NCI-H345 (cell line): Measurements from ENCODE around the gene PCSK1.

Experiments
- DNase-seq: peaks from one replicate; lab custom pipeline; 2025; lab: John Stamatoyannopoulos, UW

Gene PCSK1

DNA sequence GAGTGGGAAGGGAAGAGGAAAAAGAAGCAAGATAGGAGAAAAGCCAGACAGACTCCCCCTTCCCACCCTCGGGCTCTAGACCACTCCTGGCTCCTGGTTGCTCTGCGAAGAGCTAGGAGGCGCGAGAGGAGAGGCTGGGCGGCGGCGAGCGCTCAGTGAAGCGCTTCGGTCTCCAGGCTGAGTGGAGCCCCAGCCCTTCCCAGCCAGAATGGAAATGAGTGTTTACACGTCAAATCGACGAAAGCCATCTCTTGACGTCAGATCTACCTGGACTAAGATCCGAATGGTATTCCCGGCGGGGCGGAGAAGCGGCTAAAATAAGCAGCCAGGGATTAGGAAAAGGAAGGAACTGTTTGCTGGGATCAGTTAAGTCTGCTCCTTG lies at the start of gene PCSK1:
Gene PCSK1 (minus strand): TSS at position 183 of the 382 bp plus-strand sequence. CDS start 206 bp downstream, outside the sequence.
- peak; percentile 91 for DNase-seq

GRCh38 chr5:96481867-96482266 lies 48.8 kb upstream of the PCSK1 start:
- DNase-seq = no peak

GRCh38 chr5:96481009-96481786 lies 48.1 kb upstream of the PCSK1 start:
- DNase-seq = no peak

DNA sequence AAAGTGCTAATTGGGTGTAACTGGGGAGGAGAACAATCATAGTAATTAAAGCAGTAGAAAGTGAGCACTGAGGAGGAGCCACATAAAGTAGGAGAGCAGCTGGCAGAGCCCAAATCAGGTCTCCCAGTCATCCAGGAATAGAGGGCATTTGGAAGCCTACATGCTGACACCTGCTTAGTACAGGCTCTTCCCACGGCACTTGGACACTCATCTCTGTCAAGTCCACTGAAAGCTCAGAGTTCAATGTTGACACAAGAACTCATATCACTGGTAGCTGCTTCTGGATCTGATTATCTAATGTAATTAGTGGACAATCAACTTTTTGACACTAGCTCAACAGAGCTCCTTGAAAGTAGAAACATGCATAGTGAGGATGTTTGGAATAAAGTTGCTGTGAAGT lies 45.9 kb upstream of the PCSK1 start:
- no peak for DNase-seq

DNA sequence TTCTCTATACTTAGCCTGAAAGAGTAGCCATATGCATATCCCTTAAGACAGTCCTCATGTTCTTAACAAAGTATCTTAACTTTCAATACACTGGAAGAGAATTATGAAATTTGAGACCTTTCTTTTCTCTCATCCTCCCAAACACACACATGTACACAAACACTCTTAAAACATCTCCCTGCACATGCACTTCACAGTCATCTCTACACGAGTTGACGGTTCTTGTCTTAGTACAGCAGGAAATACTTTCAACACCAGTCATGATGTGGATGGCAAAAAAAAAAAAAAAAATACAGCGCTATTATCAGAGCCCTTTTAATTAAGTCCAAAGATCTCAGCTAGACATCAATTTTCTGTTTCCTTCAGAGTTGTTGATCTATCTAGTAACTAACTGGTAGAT lies 43.6 kb upstream of the PCSK1 start:
- DNase-seq = no peak

GRCh38 chr5:96474073-96474472 lies 41.0 kb upstream of the PCSK1 start:
- DNase-seq = no peak

DNA sequence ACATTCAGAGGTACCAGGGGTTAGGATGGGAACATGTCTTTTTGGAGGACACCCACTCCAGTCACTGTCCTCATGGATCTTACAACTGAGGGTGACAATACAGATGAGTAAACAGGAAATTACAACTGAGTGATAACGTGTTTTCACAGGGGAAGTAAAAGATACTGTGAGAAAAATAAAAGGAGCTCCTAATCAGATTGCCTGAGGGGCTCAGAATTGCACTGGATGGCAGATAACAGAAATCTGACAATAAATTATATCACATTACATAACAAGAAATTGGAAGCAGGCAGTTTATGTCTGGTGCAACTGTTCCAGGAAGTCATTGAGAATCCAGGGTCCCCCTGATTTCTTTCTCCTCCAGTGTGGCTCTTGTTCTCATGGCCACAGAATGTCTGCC lies 40.1 kb upstream of the PCSK1 start:
- no peak for DNase-seq

DNA sequence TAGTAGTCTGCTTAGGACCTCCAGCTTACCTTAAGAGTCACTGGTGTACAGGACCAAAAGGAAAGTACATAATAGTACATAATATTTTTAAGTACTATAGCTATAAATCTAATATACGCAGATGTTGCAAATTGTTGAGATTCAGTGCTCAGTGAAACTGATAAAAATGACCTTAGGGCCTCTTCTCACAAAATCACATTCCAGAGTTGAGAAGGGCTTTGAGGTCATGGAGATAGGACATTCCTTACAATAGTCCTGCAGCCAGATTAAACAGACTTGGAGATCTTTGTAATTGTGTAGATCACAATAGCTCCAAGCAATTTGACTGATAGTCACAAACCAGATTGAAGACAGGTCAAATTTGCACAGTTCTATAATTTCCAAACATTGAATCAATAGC lies 37.7 kb upstream of the PCSK1 start:
- DNase-seq = no peak

DNA sequence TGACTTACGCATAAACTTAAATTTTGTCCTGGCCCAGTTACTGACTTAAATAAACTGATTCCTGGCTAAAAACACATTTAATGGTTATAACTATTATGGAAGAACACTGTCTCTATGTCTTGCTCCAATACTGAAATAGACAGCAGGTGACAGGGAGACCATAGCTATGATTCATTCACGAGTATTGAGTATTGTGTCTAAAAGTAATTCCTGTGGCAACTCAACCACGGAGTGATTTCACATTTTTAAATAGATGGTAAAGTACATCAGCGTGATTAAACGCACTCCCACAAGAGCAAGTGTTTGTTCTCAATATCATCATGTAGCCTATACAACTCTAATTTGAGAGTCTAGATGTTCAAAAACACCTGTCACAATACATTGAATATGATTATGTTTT lies 35.9 kb upstream of the PCSK1 start:
- DNase-seq = no peak

DNA sequence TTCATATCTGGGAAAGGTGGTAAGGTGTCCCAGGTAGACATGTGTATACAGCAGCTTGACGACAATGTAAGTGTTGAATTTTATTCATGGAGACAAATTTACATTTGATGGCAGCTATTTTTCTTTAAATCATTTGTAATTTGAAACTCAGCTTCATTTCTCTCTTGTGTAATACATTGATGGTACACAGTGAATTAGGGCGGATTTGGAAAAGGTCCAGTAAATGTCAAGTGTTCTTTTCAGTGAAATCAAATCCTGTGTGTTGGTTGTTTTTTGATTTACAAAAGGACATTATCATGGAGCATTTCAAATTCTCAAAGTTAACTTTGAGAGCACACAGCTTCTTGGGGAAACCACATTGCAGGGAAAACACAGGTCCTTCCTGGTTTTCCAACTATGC lies 30.0 kb upstream of the PCSK1 start:
- DNase-seq = peak; percentile 78

GRCh38 chr5:96459313-96460121 lies 26.5 kb upstream of the PCSK1 start:
- DNase-seq = peak; percentile 19

GRCh38 chr5:96458176-96458575 lies 25.1 kb upstream of the PCSK1 start:
- DNase-seq = no peak

- DNase-seq = no peak
These were observed 22.7 kb upstream of the PCSK1 start for GRCh38 chr5:96455789-96456188.

DNA sequence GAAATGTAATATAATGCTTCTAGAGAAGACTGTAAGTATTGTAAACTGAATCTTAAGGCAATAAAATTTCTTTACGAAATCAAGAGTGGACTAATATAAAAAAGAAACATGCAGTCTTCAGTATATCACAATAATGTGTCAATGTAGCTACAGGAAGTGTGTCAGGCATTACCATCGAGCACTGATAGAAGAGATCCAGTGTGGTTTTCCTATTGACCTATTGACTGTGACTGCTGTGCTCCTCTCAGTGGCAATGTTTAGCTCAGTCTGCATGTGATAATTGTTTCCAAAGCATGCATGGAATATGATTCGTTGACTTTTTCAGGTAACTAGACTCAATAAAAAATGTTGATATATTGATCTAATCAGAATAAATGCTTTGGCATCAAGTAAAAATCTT lies 20.3 kb upstream of the PCSK1 start:
- DNase-seq = no peak

DNA sequence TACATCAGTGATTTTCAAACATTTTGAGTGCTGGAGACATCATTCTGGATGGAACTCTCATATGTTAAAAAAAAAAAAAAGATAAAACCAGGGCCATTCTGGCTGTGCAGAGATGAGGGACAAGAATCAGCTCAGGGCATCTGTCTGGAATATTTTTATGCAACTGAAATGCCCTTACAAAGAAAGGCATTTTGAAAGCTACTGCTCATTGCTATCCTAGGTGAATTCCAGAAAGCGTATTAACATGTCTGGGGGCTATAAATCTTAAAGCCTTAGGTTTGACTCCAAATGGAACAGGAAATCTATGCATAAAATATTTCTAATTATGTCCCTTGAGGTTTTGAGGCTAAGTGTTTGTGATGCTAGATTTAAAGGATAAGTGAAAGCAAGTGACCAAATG lies 14.9 kb upstream of the PCSK1 start:
- DNase-seq = no peak

DNA sequence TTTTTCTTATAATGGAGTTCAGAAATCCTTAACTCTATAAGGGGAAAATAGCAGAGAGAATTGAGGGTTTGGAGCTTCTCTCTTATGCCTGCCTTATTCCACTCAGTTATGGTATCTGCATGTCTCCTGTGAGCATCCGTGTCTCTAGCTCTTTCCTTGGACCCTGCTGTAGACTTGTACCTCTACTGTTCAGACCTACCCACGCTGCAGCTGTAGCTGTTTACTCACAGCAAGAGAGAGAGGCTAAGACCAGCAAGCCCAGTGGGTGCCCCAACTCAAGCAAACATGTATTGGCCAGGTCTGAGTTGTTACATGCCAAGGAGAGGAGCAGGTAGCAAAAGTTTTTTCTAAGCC lies 7.1 kb upstream of the PCSK1 start:
- DNase-seq = no peak

GRCh38 chr5:96439477-96440184 lies 6.6 kb upstream of the PCSK1 start:
- DNase-seq = no peak

GRCh38 chr5:96434201-96434645 lies 1.2 kb upstream of the PCSK1 start:
- DNase-seq = peak; percentile 96

GRCh38 chr5:96432216-96433065 lies 607 bp downstream of the PCSK1 start:
- peak; percentile 80 for DNase-seq

GRCh38 chr5:96431376-96432187 lies 1.5 kb downstream of the PCSK1 start:
- DNase-seq = peak; percentile 66

DNA sequence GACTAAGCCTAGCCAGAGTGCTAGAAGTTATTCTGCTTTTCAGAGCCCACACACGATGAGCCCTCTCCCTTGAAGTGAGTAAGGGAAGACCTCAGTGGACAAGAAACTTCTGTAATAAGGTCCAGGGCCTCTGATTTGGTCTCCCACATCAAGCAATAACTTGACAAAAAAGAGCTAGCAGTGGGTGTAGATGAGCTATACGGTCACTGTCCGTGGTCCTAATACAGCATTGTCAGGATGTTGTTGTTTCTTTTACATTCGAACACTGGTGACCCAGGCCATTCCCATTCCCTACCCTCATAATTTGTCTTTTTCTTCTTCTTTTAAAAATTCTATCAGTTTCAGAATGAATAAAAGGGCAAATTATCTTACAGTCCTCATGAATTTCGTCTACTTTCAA lies 5.2 kb downstream of the PCSK1 start:
- DNase-seq = no peak
